HG02885 (cell line): Measurements from ENCODE around the gene BANF2.
"Not testable (repeated sequence)": the region's sequence is repeated elsewhere in the genome, so short reads cannot be mapped to it uniquely, and the experiment has no call there.

Experiments
- ATAC-seq: cut with Tn5 transposase; IDR thresholded peaks from one replicate; pipeline ENCODE4 v1.9.1; 2021; ENCODE audit warnings: mild to moderate bottlenecking; ENCODE audit not compliant: unreplicated experiment, poor library complexity

BANF2 gene

DNA sequence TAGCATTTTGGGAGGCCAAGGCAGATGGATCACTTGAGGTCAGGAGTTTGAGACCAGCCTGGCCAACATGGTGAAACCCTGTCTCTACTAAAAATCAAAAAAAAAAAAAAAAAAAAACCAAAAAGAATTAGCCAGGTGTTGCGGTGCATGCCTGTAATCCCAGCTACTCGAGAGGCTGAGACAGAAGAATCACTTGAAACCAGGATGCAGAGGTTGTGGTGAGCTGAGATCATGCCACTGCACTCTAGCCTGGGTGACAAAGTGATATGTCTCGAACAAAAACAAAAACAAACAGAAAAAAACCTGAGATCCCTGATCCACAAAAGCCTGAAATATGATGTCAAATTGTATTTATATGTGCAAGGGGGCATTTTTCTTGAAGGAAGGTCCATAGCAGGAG, 8.2 kb downstream of the BANF2 start:
- ATAC-seq: not testable (repeated sequence)

DNA sequence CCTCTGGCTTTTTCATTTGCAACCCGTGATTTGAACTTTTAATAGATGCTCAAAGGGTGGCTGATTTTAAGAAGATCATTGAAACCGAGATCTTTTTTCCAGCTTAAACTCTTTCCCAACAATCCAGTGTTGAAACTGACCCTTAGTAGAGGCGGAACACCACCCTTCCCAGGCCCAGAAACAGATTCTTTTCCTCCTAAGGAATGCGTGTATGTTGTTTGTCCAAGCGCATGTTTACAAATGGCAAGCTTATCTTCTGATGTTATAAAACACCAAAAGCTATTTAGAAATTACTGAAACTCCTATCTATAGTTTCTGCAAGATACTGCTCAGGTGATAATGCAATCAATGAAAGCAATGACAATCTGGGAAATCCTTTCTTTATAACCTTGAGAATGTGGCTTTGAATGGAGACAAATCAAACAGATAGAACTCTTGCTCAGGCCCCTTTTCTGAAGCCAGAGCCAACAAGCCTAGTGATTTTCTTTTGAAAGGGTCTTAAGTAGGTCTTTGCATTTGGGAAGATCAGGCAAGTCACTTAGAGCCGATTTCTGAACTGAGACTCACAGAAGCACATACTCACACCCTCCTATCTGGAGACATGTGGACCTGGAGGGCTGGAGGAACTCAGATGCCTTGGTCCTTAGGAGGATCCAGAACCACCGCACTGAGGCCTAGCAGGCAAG, 9.1 kb downstream of the BANF2 start:
- ATAC-seq: no peak

- ATAC-seq: no peak
These were observed 9.9 kb downstream of the BANF2 start for GRCh38 chr20:17709361-17710293.

GRCh38 chr20:17710379-17711266, 10.9 kb downstream of the BANF2 start:
- no peak for ATAC-seq

- ATAC-seq: no peak
These were observed 11.5 kb downstream of the BANF2 start for GRCh38 chr20:17711267-17711627.

- ATAC-seq: no peak
These were observed 12.4 kb downstream of the BANF2 start for GRCh38 chr20:17712201-17712600.

GRCh38 chr20:17712708-17713107, 12.9 kb downstream of the BANF2 start:
- ATAC-seq: no peak

- no peak for ATAC-seq
These were observed 14.8 kb downstream of the BANF2 start for GRCh38 chr20:17714597-17714996.

GRCh38 chr20:17715075-17715474, 15.3 kb downstream of the BANF2 start:
- ATAC-seq: no peak

- no peak for ATAC-seq
These were observed 16.6 kb downstream of the BANF2 start for GRCh38 chr20:17716331-17716730.

- no peak for ATAC-seq
These were observed 21.0 kb downstream of the BANF2 start for GRCh38 chr20:17720755-17721154.

DNA sequence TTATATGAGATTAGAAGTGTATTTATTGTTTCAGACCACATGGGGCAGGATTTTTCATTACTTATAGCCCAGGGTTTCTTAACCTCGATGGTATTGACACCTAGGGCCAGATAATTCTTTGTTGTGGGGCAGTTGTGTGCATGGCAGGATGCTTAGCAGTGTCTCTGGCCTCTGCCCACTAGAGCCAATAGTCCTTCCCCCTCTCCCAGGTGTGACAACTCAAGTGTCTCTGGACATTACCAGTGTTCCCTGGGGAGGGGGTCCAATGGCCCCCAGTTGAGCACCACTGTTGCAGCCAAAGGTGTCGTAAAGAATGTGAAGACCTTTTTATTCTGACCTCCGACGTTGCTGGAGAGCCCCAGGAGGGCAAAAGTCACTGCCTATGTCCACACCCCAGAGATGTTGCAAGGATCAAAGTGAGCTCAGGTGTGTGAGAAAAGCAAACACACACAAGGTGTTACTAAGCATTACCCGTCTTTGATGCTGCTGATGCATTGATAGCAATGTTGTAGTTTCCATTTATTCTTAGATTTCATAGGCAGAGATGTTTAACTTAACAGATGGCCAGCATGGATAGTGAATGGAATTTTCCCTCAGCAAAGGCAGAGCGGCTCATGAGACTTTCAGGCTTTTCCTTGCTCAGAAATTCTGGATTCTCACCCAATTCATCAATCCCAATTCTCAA, 22.2 kb downstream of the BANF2 start:
- no peak for ATAC-seq

DNA sequence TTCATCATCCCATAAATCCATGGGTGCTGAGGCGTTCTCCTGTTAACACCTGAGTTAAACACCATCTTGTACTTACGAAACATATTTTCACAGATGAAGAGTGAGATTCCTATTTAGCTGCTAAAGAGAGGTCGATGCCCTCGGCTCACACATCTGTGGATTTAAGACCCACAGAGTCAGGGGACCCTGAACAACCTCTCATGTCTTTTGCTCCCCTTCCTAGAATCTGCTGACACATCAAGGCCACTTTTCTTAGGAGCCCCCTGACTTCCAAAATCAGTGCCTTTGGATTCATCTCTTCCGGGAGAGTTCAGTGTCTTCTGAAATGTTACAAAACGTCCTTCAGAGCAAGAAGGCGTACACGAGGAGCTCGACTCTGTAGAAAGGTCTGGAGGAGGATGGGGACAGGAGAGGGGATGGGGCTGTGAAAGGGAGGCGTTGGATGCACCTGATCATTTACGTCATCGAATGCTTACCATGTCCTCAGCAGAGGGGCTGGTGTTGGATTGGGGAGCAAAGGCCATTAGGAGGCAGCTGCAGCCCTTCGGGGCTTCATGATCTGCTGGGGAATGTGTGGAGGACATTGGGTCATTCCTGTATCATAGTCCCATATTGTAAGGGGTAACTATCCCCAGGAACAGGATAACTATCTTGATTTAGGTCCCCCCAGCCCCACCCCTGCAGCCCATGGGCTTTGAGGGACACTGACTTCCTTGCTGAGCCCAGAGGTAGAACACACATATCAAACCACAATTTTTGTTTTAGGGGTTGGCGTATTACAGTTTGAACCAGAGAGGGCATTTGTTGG, 22.9 kb downstream of the BANF2 start:
- no peak for ATAC-seq

GRCh38 chr20:17723301-17723691, 23.5 kb downstream of the BANF2 start:
- no peak for ATAC-seq

DNA sequence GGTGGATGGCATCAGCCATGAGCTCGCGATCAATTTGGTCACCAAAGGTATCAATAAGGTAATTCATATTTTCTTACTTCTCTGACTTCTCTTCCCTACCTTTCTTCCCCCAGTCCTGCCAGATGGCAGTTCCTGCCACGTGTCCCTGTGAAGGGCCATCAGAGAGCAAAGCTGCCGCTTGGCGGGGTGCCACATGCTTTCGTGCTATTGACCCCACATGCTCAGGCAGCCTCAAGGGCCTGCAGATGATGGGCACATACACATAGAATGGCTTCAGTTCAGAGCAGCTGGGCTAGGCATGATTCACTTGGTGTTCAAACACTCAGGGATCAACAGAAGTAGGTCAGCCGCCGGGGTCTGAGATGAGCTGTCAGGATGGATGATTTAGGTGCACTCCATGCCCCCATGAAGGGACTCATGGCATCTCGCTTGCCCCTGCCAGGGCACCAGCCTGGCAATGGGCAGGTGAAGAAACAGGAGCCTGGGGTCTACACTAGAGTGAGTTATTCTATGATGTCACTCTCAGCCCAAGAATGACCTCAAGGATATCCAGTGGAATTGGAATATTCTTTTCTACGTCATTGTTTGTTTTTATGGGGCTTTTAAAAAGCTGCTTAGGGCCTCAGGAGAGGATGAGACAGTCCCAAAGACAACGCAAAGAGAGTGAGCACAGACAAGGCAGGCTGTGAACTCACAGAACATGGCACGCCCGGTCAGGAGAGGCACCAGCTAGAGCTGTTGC, 25.5 kb downstream of the BANF2 start:
- no peak for ATAC-seq

DNA sequence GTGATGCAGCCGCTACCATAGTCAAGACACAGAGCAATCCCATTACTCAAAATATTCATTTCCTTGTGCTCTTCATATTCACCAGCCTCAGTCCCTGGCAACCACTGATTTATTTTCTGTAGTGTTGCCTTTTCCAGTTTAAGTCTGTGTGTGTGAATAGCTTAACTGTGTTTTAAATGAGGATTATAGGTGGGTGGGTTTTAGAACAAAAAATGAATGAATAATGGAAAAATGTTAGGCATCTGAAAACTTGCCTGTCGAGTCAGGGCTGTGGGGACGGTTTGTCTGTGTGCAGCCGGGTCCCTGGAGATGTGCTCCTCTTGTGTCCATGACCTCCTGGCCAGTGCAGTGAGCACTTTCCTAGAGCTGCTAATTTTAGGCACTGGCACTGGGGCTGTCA, 27.1 kb downstream of the BANF2 start:
- ATAC-seq: no peak

- ATAC-seq: no peak
These were observed 27.6 kb downstream of the BANF2 start for GRCh38 chr20:17727351-17727750.

GRCh38 chr20:17728074-17728473, 28.3 kb downstream of the BANF2 start:
- ATAC-seq: no peak

DNA sequence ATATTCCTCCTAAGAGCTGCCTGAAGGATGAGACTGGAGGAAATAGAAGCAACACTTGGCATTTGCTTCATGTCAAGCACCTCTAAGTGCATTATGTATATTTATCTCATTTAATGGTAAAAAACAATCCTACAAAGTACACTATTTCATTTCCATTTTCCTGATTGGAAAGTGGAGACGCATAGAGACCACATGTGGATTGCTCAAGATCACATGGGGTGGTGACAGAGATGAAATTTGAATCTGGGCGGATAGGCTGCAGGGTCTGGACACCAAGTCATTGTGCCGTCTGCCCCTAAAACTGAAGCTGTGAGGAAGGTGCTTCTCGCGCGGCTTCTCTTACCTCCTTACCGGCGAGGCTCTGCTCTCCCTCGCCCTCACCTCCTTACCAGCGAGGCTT, 30.3 kb downstream of the BANF2 start:
- no peak for ATAC-seq
